NB4 (cell line): ENCODE results near the gene CA5B.

ENCODE experiments used
- CTCF ChIP-seq: IDR thresholded peaks from one replicate; pipeline ENCODE4 v1.5.1; 2012; ENCODE audit warnings: low read depth, low read length
- POLR2A ChIP-seq: IDR thresholded peaks from 2 replicates; pipeline ENCODE4 v1.6.1; 2011; ENCODE audit warnings: mild to moderate bottlenecking; ENCODE audit not compliant: insufficient read length; ENCODE audit errors: extremely low read depth

GRCh38 chrX:15748841-15749240 is 10.8 kb downstream of the CA5B start:
- no peak for TF ChIP-seq CTCF
- no peak for TF ChIP-seq POLR2A
